A549 treated with GW870086 at 1 μM for 4 hours (cell line): ENCODE data around the gene CRYZ. TPM values are rescaled to one million over a fixed set of nuclear protein-coding genes. Genes with fewer than 3 reads are reported as not detected.

Source experiments
- total RNA-seq: library from RNA; stranded (reverse); fragments of 200-300 nt; extraction: Qiagen RNA extraction; gene quantifications from 5 replicates; pipeline ENCODE4 v1.2.3, GENCODE V29; 2022; ENCODE audit warnings: low read depth

The CRYZ gene
- 75.5 to 88.7 TPM (median 82.8 TPM) in 5 replicates for total RNA-seq

GRCh38 chr1:74732960-74733603, at the start of gene CRYZ, which contains the start of gene TYW3:
Gene CRYZ (minus strand): TSS chr1:74733050. CDS start chr1:74724821, 8,229 bp downstream.
Gene TYW3 (plus strand): TSS chr1:74733152. CDS start chr1:74733245, 93 bp downstream.

GRCh38 chr1:74673351-74674111, 59.3 kb downstream of the CRYZ start, which contains the start of gene ERICH3:
Gene ERICH3 (minus strand): TSS chr1:74673792. CDS start chr1:74673519, 273 bp downstream.

Other genes with a start within 250 kb of the CRYZ start
- not detected in 5 replicates for gene LRRC53, start 220.4 kb downstream of the CRYZ start, total RNA-seq
- gene ERICH3, start 59.3 kb downstream of the CRYZ start, total RNA-seq = not detected in 5 replicates
- 15.9 to 17.9 TPM (median 17.1 TPM) in 5 replicates for gene TYW3, start 102 bp upstream of the CRYZ start, total RNA-seq